CD4-positive, alpha-beta T cell (primary cell): ENCODE measurements around the gene ATP11A. TPM values are rescaled to one million over a fixed set of nuclear protein-coding genes. Genes with fewer than 3 reads are reported as not detected.

ENCODE experiments used
- ATAC-seq: fragments of 200-7000 bp; cut with Tn5 transposase; one replicate; pipeline ENCODE4 v1.10.0; 2022; ENCODE audit warnings: mild to moderate bottlenecking; ENCODE audit not compliant: poor library complexity
- CTCF ChIA-PET: fragments of 350-600 bp; sonication (Branson Sonifier 250); formaldehyde crosslinking; loops from one replicate; lab custom pipeline; 2021; ENCODE audit warnings: antibody characterized with exemption, inconsistent platforms; lab: Charles Lee
- POLR2A ChIA-PET: fragments of 350-600 bp; sonication (Branson Sonifier 250); formaldehyde crosslinking; loops from one replicate; lab custom pipeline; 2021; ENCODE audit warnings: antibody characterized with exemption, inconsistent platforms; lab: Charles Lee
- DNase-seq, 14 experiments: peaks; one replicate each; pipeline ENCODE4 v3.0.0-alpha.2; 2013 to 2020; ENCODE audit warnings: mixed read lengths in 2 of 14
- H3K27ac ChIP-seq, 2 donors: one replicate each; pipeline versions ENCODE4 v1.5.1 to v1.7.0; 2013; ENCODE audit warnings: low read length in 2 of 2, low read depth in 1 of 2, mild to moderate bottlenecking in 1 of 2
- H3K27me3 ChIP-seq, 2 experiments: 1 replicate in 1 of 2; 2 replicates in 1 of 2; pipeline versions ENCODE4 v1.6.1 to v1.7.0; 2013; ENCODE audit warnings: low read length in 2 of 2, control low read depth in 1 of 2, mild to moderate bottlenecking in 1 of 2, moderate library complexity in 1 of 2; ENCODE audit not compliant: insufficient read depth in 2 of 2, control insufficient read depth in 1 of 2
- H3K36me3 ChIP-seq: one replicate; pipeline ENCODE4 v1.6.1; 2013; ENCODE audit warnings: low read length, control low read depth; ENCODE audit not compliant: insufficient read depth
- H3K4me1 ChIP-seq: one replicate; pipeline ENCODE4 v1.6.1; 2013; ENCODE audit warnings: low read length, control low read depth; ENCODE audit not compliant: insufficient read depth
- H3K4me3 ChIP-seq: one replicate; pipeline ENCODE4 v1.5.1; 2013; ENCODE audit warnings: mild to moderate bottlenecking, low read length, moderate library complexity
- H3K9me3 ChIP-seq, 2 experiments: 1 replicate in 1 of 2; 2 replicates in 1 of 2; pipeline versions ENCODE4 v1.6.1 to v1.7.0; 2013; ENCODE audit warnings: low read length in 2 of 2, mild to moderate bottlenecking in 2 of 2, control low read depth in 1 of 2, moderate library complexity in 1 of 2; ENCODE audit not compliant: control insufficient read depth in 1 of 2, insufficient read depth in 1 of 2
- H3K27ac Mint-ChIP-seq: one replicate; pipeline ENCODE4 v1.8.0; 2020; ENCODE audit warnings: mixed read lengths
- H3K27me3 Mint-ChIP-seq: one replicate; pipeline ENCODE4 v1.8.0; 2021; ENCODE audit warnings: mixed read lengths
- H3K36me3 Mint-ChIP-seq: one replicate; pipeline ENCODE4 v1.8.0; 2021; ENCODE audit warnings: low read depth, mixed read lengths
- H3K4me1 Mint-ChIP-seq: one replicate; pipeline ENCODE4 v1.8.0; 2021; ENCODE audit warnings: low read depth, mixed read lengths
- H3K4me3 Mint-ChIP-seq: one replicate; pipeline ENCODE4 v1.8.0; 2020; ENCODE audit warnings: mild to moderate bottlenecking, mixed read lengths
- H3K9me3 Mint-ChIP-seq: one replicate; pipeline ENCODE4 v1.8.0; 2020; ENCODE audit warnings: mixed read lengths
- CTCF ChIP-seq: fragments of 200-600 bp; IDR thresholded peaks from one replicate; pipeline ENCODE4 v1.8.0; 2022; ENCODE audit warnings: antibody characterized with exemption, mild to moderate bottlenecking
- intact Hi-C, 2 experiments: fragments of 100-400 bp; cut with DNase I in 1 of 2; cut with micrococcal nuclease in 1 of 2; formaldehyde crosslinking; loops; one replicate each; pipeline versions ENCODE4 v1.15.1 to v1.9.0; 2023 to 2025; cut with DNase I, micrococcal nuclease
- total RNA-seq, 174 experiments: library from RNA in 2 of 174; stranded (reverse) in 2 of 174; gene quantifications; one replicate each; pipeline ENCODE4 v1.2.3 and lab custom pipeline; 2021 to 2026

Gene ATP11A
- total RNA-seq, 2 experiments from 2014 or later = 56.7 to 66.8 TPM

- TF ChIP-seq CTCF = no peak
- DNase-seq (no peak), ATAC-seq (no peak)
- intact Hi-C loops = no loop called here
- no peak overlapping the region for H3K4me3 Mint-ChIP-seq
- CTCF ChIA-PET = no interaction called here
- Histone ChIP-seq H3K27ac (no peak overlapping the region), H3K36me3 (peaks cover 3% of the 10 kb centered on the region), H3K4me3 (no peak overlapping the region), H3K27me3 (no peaks in the 10 kb centered on the region), H3K4me1 (peaks cover 7% of the 10 kb centered on the region), H3K9me3 (peaks cover 0 to 5% of the 10 kb centered on the region in 2 experiments)
- POLR2A ChIA-PET = no interaction called here
- H3K27me3 Mint-ChIP-seq = no peaks in the 10 kb centered on the region
- peaks cover 35% of the 10 kb centered on the region for H3K4me1 Mint-ChIP-seq
- peaks cover 14% of the 10 kb centered on the region for H3K36me3 Mint-ChIP-seq
- H3K9me3 Mint-ChIP-seq = no peaks in the 10 kb centered on the region
- no peak overlapping the region for H3K27ac Mint-ChIP-seq
Measured at GRCh38 chr13:112710855-112711527, 21.2 kb downstream of the ATP11A start.

- DNase-seq (peak in 2 of 14 experiments; percentile 8 to 25), ATAC-seq (peak; percentile 51)
- intact Hi-C loops = no loop called here
- no peak for TF ChIP-seq CTCF
- Histone ChIP-seq H3K36me3 (peaks cover 3% of the 10 kb centered on the region), H3K4me3 (no peak overlapping the region), H3K4me1 (peaks cover 7% of the 10 kb centered on the region), H3K27ac (no peak overlapping the region), H3K9me3 (peaks cover 0 to 5% of the 10 kb centered on the region in 2 experiments), H3K27me3 (no peaks in the 10 kb centered on the region)
- no peaks in the 10 kb centered on the region for H3K27me3 Mint-ChIP-seq
- no peak overlapping the region for H3K27ac Mint-ChIP-seq
- H3K9me3 Mint-ChIP-seq = no peaks in the 10 kb centered on the region
- ChIA-PET CTCF (no interaction called here), POLR2A (no interaction called here)
- H3K36me3 Mint-ChIP-seq = peaks cover 14% of the 10 kb centered on the region
- peaks cover 33% of the 10 kb centered on the region for H3K4me1 Mint-ChIP-seq
- H3K4me3 Mint-ChIP-seq = no peak overlapping the region
Measured at GRCh38 chr13:112711528-112712265, 21.9 kb downstream of the ATP11A start.

- Histone ChIP-seq H3K4me1 (peaks cover 7% of the 10 kb centered on the region), H3K4me3 (no peak overlapping the region), H3K27ac (no peak overlapping the region), H3K27me3 (no peaks in the 10 kb centered on the region), H3K36me3 (peaks cover 3% of the 10 kb centered on the region), H3K9me3 (peaks cover 0 to 5% of the 10 kb centered on the region in 2 experiments)
- peaks cover 36% of the 10 kb centered on the region for H3K4me1 Mint-ChIP-seq
- H3K36me3 Mint-ChIP-seq = peaks cover 18% of the 10 kb centered on the region
- H3K27me3 Mint-ChIP-seq = no peaks in the 10 kb centered on the region
- no peaks in the 10 kb centered on the region for H3K9me3 Mint-ChIP-seq
- DNase-seq = no peak
- ATAC-seq = no peak
- TF ChIP-seq CTCF = no peak
- no peak overlapping the region for H3K4me3 Mint-ChIP-seq
- ChIA-PET CTCF (no interaction called here), POLR2A (no interaction called here)
- intact Hi-C loops = no loop called here
- no peak overlapping the region for H3K27ac Mint-ChIP-seq
Measured at GRCh38 chr13:112712451-112713207, 22.8 kb downstream of the ATP11A start.
